ENCODE results near the gene EDEM1. TPM values are rescaled to one million over a fixed set of nuclear protein-coding genes. Genes with fewer than 3 reads are reported as not detected.
"Not testable (repeated sequence)": the region's sequence is repeated elsewhere in the genome, so short reads cannot be mapped to it uniquely, and the experiment has no call there.

EDEM1 gene
- total RNA-seq, 2 experiments from 2014 or later: 137 to 138 TPM

GRCh38 chr3:5155241-5155640 lies 32.3 kb upstream of the EDEM1 start:
- H3K4me3 Mint-ChIP-seq: no peak overlapping the region
- no peak for DNase-seq
- no peaks in the 10 kb centered on the region for H3K9me3 Mint-ChIP-seq
- intact Hi-C loops (cut with micrococcal nuclease): no loop called here
- peaks cover 58% of the 10 kb centered on the region for H3K4me1 Mint-ChIP-seq (ENCODE audit: low read depth)
- peaks cover 17% of the 10 kb centered on the region for H3K36me3 Mint-ChIP-seq (ENCODE audit: low read depth)
- CTCF ChIA-PET: interaction anchor here (1.0 kb wide), 1 partner anchor 19 kb away, joined by 3 read pairs; no protein-coding TSS in a partner anchor
- H3K27ac Mint-ChIP-seq: no peak overlapping the region
- H3K27me3 Mint-ChIP-seq (ENCODE audit: low read depth): no peaks in the 10 kb centered on the region

GRCh38 chr3:5160321-5160720 lies 27.2 kb upstream of the EDEM1 start:
- CTCF ChIA-PET: interaction anchor here (1.1 kb wide), 1 partner anchor 13 kb away, joined by 3 read pairs; no protein-coding TSS in a partner anchor
- intact Hi-C loops (cut with micrococcal nuclease): no loop called here
- Mint-ChIP-seq H3K27me3 (ENCODE audit: low read depth) (no peaks in the 10 kb centered on the region), H3K36me3 (ENCODE audit: low read depth) (peaks cover 4% of the 10 kb centered on the region), H3K4me1 (ENCODE audit: low read depth) (peaks cover 73% of the 10 kb centered on the region), H3K4me3 (no peak overlapping the region), H3K27ac (no peak overlapping the region), H3K9me3 (no peaks in the 10 kb centered on the region)
- no peak for DNase-seq

- intact Hi-C loops (cut with micrococcal nuclease): loop anchor here (1.0 kb wide), 4 partner anchors 25 to 38 kb away; partner anchors contain the start of gene EDEM1
- peak; percentile 26 for DNase-seq
- Mint-ChIP-seq H3K4me3 (no peak overlapping the region), H3K27ac (peak overlapping the region; percentile 54), H3K4me1 (ENCODE audit: low read depth) (peaks cover 71% of the 10 kb centered on the region), H3K27me3 (ENCODE audit: low read depth) (no peaks in the 10 kb centered on the region), H3K36me3 (ENCODE audit: low read depth) (peaks cover 4% of the 10 kb centered on the region), H3K9me3 (no peaks in the 10 kb centered on the region)
- CTCF ChIA-PET: interaction anchor here (0.7 to 1.5 kb wide), 3 partner anchors 24 to 166 kb away, joined by 3 to 5 read pairs (median 3); no protein-coding TSS in a partner anchor
These were observed 26.3 kb upstream of the EDEM1 start for GRCh38 chr3:5160940-5161858.

GRCh38 chr3:5162102-5162501 lies 25.4 kb upstream of the EDEM1 start:
- no peak overlapping the region for H3K27ac Mint-ChIP-seq

GRCh38 chr3:5165698-5166097 lies 21.8 kb upstream of the EDEM1 start:
- peaks cover 63% of the 10 kb centered on the region for H3K4me1 Mint-ChIP-seq (ENCODE audit: low read depth)
- no peaks in the 10 kb centered on the region for H3K9me3 Mint-ChIP-seq
- DNase-seq: no peak
- H3K36me3 Mint-ChIP-seq (ENCODE audit: low read depth): no peaks in the 10 kb centered on the region
- CTCF ChIA-PET: interaction anchor here (0.6 to 1.0 kb wide), 2 partner anchors 29 to 89 kb away, joined by 3 to 4 read pairs; no protein-coding TSS in a partner anchor
- intact Hi-C loops (cut with micrococcal nuclease): no loop called here
- no peak overlapping the region for H3K4me3 Mint-ChIP-seq
- no peak overlapping the region for H3K27ac Mint-ChIP-seq
- no peaks in the 10 kb centered on the region for H3K27me3 Mint-ChIP-seq (ENCODE audit: low read depth)

More at GRCh38 chr3:5162102-5162501, 25.4 kb upstream of the EDEM1 start:
- H3K4me1 Mint-ChIP-seq (ENCODE audit: low read depth): peaks cover 72% of the 10 kb centered on the region
- no peak for DNase-seq
- CTCF ChIA-PET: interaction anchor here (1.5 kb wide), 1 partner anchor 25 kb away, joined by 3 read pairs; no protein-coding TSS in a partner anchor
- H3K9me3 Mint-ChIP-seq: no peaks in the 10 kb centered on the region
- peaks cover 4% of the 10 kb centered on the region for H3K36me3 Mint-ChIP-seq (ENCODE audit: low read depth)
- no peak overlapping the region for H3K4me3 Mint-ChIP-seq
- intact Hi-C loops (cut with micrococcal nuclease): no loop called here
- H3K27me3 Mint-ChIP-seq (ENCODE audit: low read depth): no peaks in the 10 kb centered on the region

- H3K27me3 Mint-ChIP-seq (ENCODE audit: low read depth): no peaks in the 10 kb centered on the region
- no peak overlapping the region for H3K4me3 Mint-ChIP-seq
- no peak for DNase-seq
- H3K27ac Mint-ChIP-seq: no peak overlapping the region
- peaks cover 2% of the 10 kb centered on the region for H3K36me3 Mint-ChIP-seq (ENCODE audit: low read depth)
- CTCF ChIA-PET: interaction anchor here (1.0 kb wide), 1 partner anchor 10 kb away, joined by 3 read pairs; no protein-coding TSS in a partner anchor
- peaks cover 52% of the 10 kb centered on the region for H3K4me1 Mint-ChIP-seq (ENCODE audit: low read depth)
- intact Hi-C loops (cut with micrococcal nuclease): no loop called here
- H3K9me3 Mint-ChIP-seq: no peaks in the 10 kb centered on the region
These were observed 20.7 kb upstream of the EDEM1 start for GRCh38 chr3:5166846-5167245.

- no peaks in the 10 kb centered on the region for H3K9me3 Mint-ChIP-seq
- H3K4me1 Mint-ChIP-seq (ENCODE audit: low read depth): peaks cover 48% of the 10 kb centered on the region
- H3K27ac Mint-ChIP-seq: no peak overlapping the region
- no peaks in the 10 kb centered on the region for H3K27me3 Mint-ChIP-seq (ENCODE audit: low read depth)
- no peak overlapping the region for H3K4me3 Mint-ChIP-seq
- intact Hi-C loops (cut with micrococcal nuclease): no loop called here
- CTCF ChIA-PET: interaction anchor here (0.6 to 1.0 kb wide), 3 partner anchors 31 to 172 kb away, joined by 3 read pairs; no protein-coding TSS in a partner anchor
- peaks cover 5% of the 10 kb centered on the region for H3K36me3 Mint-ChIP-seq (ENCODE audit: low read depth)
- DNase-seq: no peak
These were observed 19.4 kb upstream of the EDEM1 start for GRCh38 chr3:5168110-5168509.

- no peak for DNase-seq
- CTCF ChIA-PET: interaction anchor here (0.7 kb wide), 1 partner anchor 183 kb away, joined by 3 read pairs; no protein-coding TSS in a partner anchor
- Mint-ChIP-seq H3K9me3 (no peaks in the 10 kb centered on the region), H3K36me3 (ENCODE audit: low read depth) (peaks cover 5% of the 10 kb centered on the region), H3K27me3 (ENCODE audit: low read depth) (no peaks in the 10 kb centered on the region), H3K27ac (no peak overlapping the region), H3K4me3 (no peak overlapping the region), H3K4me1 (ENCODE audit: low read depth) (peaks cover 33% of the 10 kb centered on the region)
- intact Hi-C loops (cut with micrococcal nuclease): no loop called here
These were observed 17.7 kb upstream of the EDEM1 start for GRCh38 chr3:5169807-5170206.

- Mint-ChIP-seq H3K9me3 (no peaks in the 10 kb centered on the region), H3K36me3 (ENCODE audit: low read depth) (peaks cover 5% of the 10 kb centered on the region), H3K4me3 (no peak overlapping the region), H3K4me1 (ENCODE audit: low read depth) (peaks cover 24% of the 10 kb centered on the region), H3K27me3 (ENCODE audit: low read depth) (no peaks in the 10 kb centered on the region), H3K27ac (no peak overlapping the region)
- DNase-seq: no peak
- CTCF ChIA-PET: no interaction called here
- intact Hi-C loops (cut with micrococcal nuclease): no loop called here
These were observed 16.5 kb upstream of the EDEM1 start for GRCh38 chr3:5170975-5171374.

GRCh38 chr3:5172018-5172417 lies 15.5 kb upstream of the EDEM1 start:
- CTCF ChIA-PET: no interaction called here
- Mint-ChIP-seq H3K36me3 (ENCODE audit: low read depth) (peaks cover 5% of the 10 kb centered on the region), H3K27me3 (ENCODE audit: low read depth) (no peaks in the 10 kb centered on the region), H3K4me1 (ENCODE audit: low read depth) (peaks cover 18% of the 10 kb centered on the region), H3K4me3 (no peak overlapping the region), H3K27ac (no peak overlapping the region), H3K9me3 (no peaks in the 10 kb centered on the region)
- no peak for DNase-seq
- intact Hi-C loops (cut with micrococcal nuclease): no loop called here

GRCh38 chr3:5179036-5179435 lies 8.5 kb upstream of the EDEM1 start:
- peaks cover 14% of the 10 kb centered on the region for H3K36me3 Mint-ChIP-seq (ENCODE audit: low read depth)
- H3K4me1 Mint-ChIP-seq (ENCODE audit: low read depth); DNase-seq; intact Hi-C loops (cut with micrococcal nuclease); H3K27me3 Mint-ChIP-seq (ENCODE audit: low read depth); H3K9me3 Mint-ChIP-seq; H3K4me3 Mint-ChIP-seq; H3K27ac Mint-ChIP-seq: not testable (repeated sequence)
- CTCF ChIA-PET: interaction anchor here (0.6 kb wide), 1 partner anchor 156 kb away, joined by 3 read pairs; no protein-coding TSS in a partner anchor

GRCh38 chr3:5181469-5182141 lies 5.9 kb upstream of the EDEM1 start:
- no peak overlapping the region for H3K27ac Mint-ChIP-seq
- H3K36me3 Mint-ChIP-seq (ENCODE audit: low read depth): peaks cover 14% of the 10 kb centered on the region
- H3K4me1 Mint-ChIP-seq (ENCODE audit: low read depth): peaks cover 15% of the 10 kb centered on the region
- intact Hi-C loops (cut with micrococcal nuclease): no loop called here
- no peak overlapping the region for H3K4me3 Mint-ChIP-seq
- DNase-seq: no peak
- no peaks in the 10 kb centered on the region for H3K9me3 Mint-ChIP-seq
- CTCF ChIA-PET: interaction anchor here (1.2 kb wide), 2 partner anchors 10 to 60 kb away, joined by 3 read pairs; partner anchors contain the start of gene ARL8B
- H3K27me3 Mint-ChIP-seq (ENCODE audit: low read depth): no peaks in the 10 kb centered on the region
